Mesothelial cell of epicardium (in vitro differentiated cells): ENCODE data around the gene WDR13. TPM values are rescaled to one million over a fixed set of nuclear protein-coding genes. Genes with fewer than 3 reads are reported as not detected.
A peak's percentile ranks its signal among the peaks of the same experiment; 100 is the strongest.

Source experiments
- DNase-seq, 2 experiments: peaks; one replicate each; pipeline ENCODE4 v3.0.0; 2021; ENCODE audit warnings: low spot score in 2 of 2; ENCODE audit not compliant: unreplicated experiment in 2 of 2
- H3K27ac Mint-ChIP-seq: 2 replicates; pipeline ENCODE4 v1.8.0; 2021; ENCODE audit warnings: mixed read lengths
- H3K27me3 Mint-ChIP-seq: 2 replicates; pipeline ENCODE4 v1.8.0; 2021; ENCODE audit warnings: low read depth, mixed read lengths
- H3K36me3 Mint-ChIP-seq: 2 replicates; pipeline ENCODE4 v1.8.0; 2021; ENCODE audit warnings: mixed read lengths
- H3K4me1 Mint-ChIP-seq: 2 replicates; pipeline ENCODE4 v1.8.0; 2021; ENCODE audit warnings: mixed read lengths
- H3K4me3 Mint-ChIP-seq: 2 replicates; pipeline ENCODE4 v1.8.0; 2021; ENCODE audit warnings: mild to moderate bottlenecking, moderate library complexity, mixed read lengths
- H3K9me3 Mint-ChIP-seq: 2 replicates; pipeline ENCODE4 v1.8.0; 2021; ENCODE audit warnings: mixed read lengths
- CTCF ChIP-seq: fragments of 200-600 bp; sonication (generic); IDR thresholded peaks from one replicate; pipeline ENCODE4 v1.5.0; 2021; ENCODE audit warnings: antibody characterized with exemption; ENCODE audit not compliant: unreplicated experiment
- total RNA-seq: library from RNA; stranded (reverse); gene quantifications from 3 replicates; pipeline ENCODE4 v1.2.1, GENCODE V29; 2021

The WDR13 gene
- total RNA-seq, 1 donor from 2014 or later: 88.8 TPM

GRCh38 chrX:48560681-48561080, 36.6 kb upstream of the WDR13 start:
- TF ChIP-seq CTCF: no peak
- DNase-seq: no peak
- no peaks in the 10 kb centered on the region for H3K27me3 Mint-ChIP-seq
- peaks cover 17% of the 10 kb centered on the region for H3K36me3 Mint-ChIP-seq
- H3K4me1 Mint-ChIP-seq: peaks cover under 1% of the 10 kb centered on the region
- no peak overlapping the region for H3K27ac Mint-ChIP-seq
- H3K9me3 Mint-ChIP-seq: peaks cover under 1% of the 10 kb centered on the region
- H3K4me3 Mint-ChIP-seq: no peak overlapping the region

GRCh38 chrX:48569958-48570357, 27.3 kb upstream of the WDR13 start:
- no peak for TF ChIP-seq CTCF
- Mint-ChIP-seq H3K4me3 (no peak overlapping the region), H3K27me3 (no peaks in the 10 kb centered on the region), H3K4me1 (peaks cover 5% of the 10 kb centered on the region), H3K9me3 (no peaks in the 10 kb centered on the region), H3K27ac (no peak overlapping the region), H3K36me3 (peaks cover 3% of the 10 kb centered on the region)
- DNase-seq: no peak

- H3K4me1 Mint-ChIP-seq: peaks cover 13% of the 10 kb centered on the region
- H3K4me3 Mint-ChIP-seq: peak overlapping the region; percentile 97
- no peak for TF ChIP-seq CTCF
- DNase-seq: no peak
- no peaks in the 10 kb centered on the region for H3K27me3 Mint-ChIP-seq
- H3K36me3 Mint-ChIP-seq: peaks cover 14% of the 10 kb centered on the region
- H3K27ac Mint-ChIP-seq: peak overlapping the region; percentile 99
- H3K9me3 Mint-ChIP-seq: no peaks in the 10 kb centered on the region
These were observed 23.5 kb upstream of the WDR13 start for GRCh38 chrX:48573690-48574269.

- Mint-ChIP-seq H3K4me3 (peak within 1 kb of the TSS; percentile 97), H3K27me3 (no peaks in the 10 kb centered on the region), H3K36me3 (peaks cover 14% of the 10 kb centered on the region), H3K27ac (peak within 1 kb of the TSS; percentile 99), H3K9me3 (no peaks in the 10 kb centered on the region), H3K4me1 (peaks cover 13% of the 10 kb centered on the region)
- no peak for TF ChIP-seq CTCF
- DNase-seq: peak; percentile 65 to 82
These were observed 22.7 kb upstream of the WDR13 start, which contains the start of gene RBM3 for GRCh38 chrX:48574270-48575266. RBM3 (plus strand) TSS chrX:48574484; CDS start chrX:48575181, 697 bp downstream.

GRCh38 chrX:48575642-48576041, 21.6 kb upstream of the WDR13 start:
- Mint-ChIP-seq H3K27ac (peak overlapping the region; percentile 85), H3K4me3 (peak overlapping the region; percentile 97), H3K9me3 (peaks cover 4% of the 10 kb centered on the region), H3K27me3 (no peaks in the 10 kb centered on the region), H3K4me1 (peaks cover 13% of the 10 kb centered on the region), H3K36me3 (peaks cover 17% of the 10 kb centered on the region)
- DNase-seq: no peak
- TF ChIP-seq CTCF: no peak
